Stomach (tissue), 9 donors: ENCODE results near the gene FLRT2. TPM values are rescaled to one million over a fixed set of nuclear protein-coding genes. Genes with fewer than 3 reads are reported as not detected.

Source experiments
- DNase-seq, 2 donors: peaks; one replicate each; pipeline versions ENCODE4 v3.0.0 to v3.0.0-alpha.2; 2013 to 2019
- H3K27ac ChIP-seq, 5 donors: fragments of 200-600 bp in 4 of 5; sonication (generic) in 4 of 5; one replicate each; pipeline ENCODE4 v1.5.1; 2013 to 2019; ENCODE audit warnings: mild to moderate bottlenecking in 1 of 5, moderate library complexity in 1 of 5
- H3K27me3 ChIP-seq, 3 donors: fragments of 200-600 bp; sonication (generic); one replicate each; pipeline ENCODE4 v1.5.1; 2017 to 2019; ENCODE audit warnings: mixed run types in 1 of 3
- H3K36me3 ChIP-seq, 4 donors: fragments of 200-600 bp; sonication (generic); 1 replicate in 3 of 4; 2 replicates in 1 of 4; pipeline ENCODE4 v1.5.1; 2016 to 2019
- H3K4me1 ChIP-seq, 4 donors: fragments of 200-600 bp; sonication (generic); one replicate each; pipeline ENCODE4 v1.5.1; 2016 to 2019
- H3K4me3 ChIP-seq, 4 donors: fragments of 200-600 bp; sonication (generic) in 3 of 4; one replicate each; pipeline ENCODE4 v1.5.1; 2016 to 2019; ENCODE audit warnings: mild to moderate bottlenecking in 1 of 4
- H3K9me3 ChIP-seq, 4 donors: fragments of 200-600 bp; sonication (generic); one replicate each; pipeline ENCODE4 v1.5.1; 2016 to 2019
- EP300 ChIP-seq: sonication (generic); formaldehyde crosslinking; IDR thresholded peaks from one replicate; pipeline ENCODE4 v1.6.1; 2017; ENCODE audit warnings: antibody characterized with exemption
- POLR2A ChIP-seq, 4 donors: fragments of 450-650 bp; IDR thresholded peaks; one replicate each; pipeline ENCODE4 v1.6.1; 2016; ENCODE audit warnings: antibody characterized with exemption in 4 of 4, control low read depth in 2 of 4, mild to moderate bottlenecking in 1 of 4, moderate library complexity in 1 of 4
- POLR2AphosphoS5 ChIP-seq, 3 donors: sonication (generic); formaldehyde crosslinking; IDR thresholded peaks; one replicate each; pipeline ENCODE4 v1.6.1; 2016; ENCODE audit warnings: antibody characterized with exemption in 3 of 3
- WGBS, 5 donors: extraction: QIAGEN DNeasy Blood & Tissue Kit in 3 of 5; methylation state at CpG; one replicate each; pipeline versions ENCODE4 v1.1.5 to v1.1.7; 2013 to 2018; 5-methylcytosine and 5-hydroxymethylcytosine counted together
- intact Hi-C: fragments of 100-400 bp; cut with DNase I; formaldehyde crosslinking; loops from one replicate; pipeline ENCODE4 v1.15.1; 2023; ENCODE audit warnings: low total_unique reads
- polyA plus RNA-seq, 3 donors: library from polyadenylated mRNA; stranded (reverse); fragments of 200-250 nt; gene quantifications; one replicate each; pipeline ENCODE4 v1.2.3, GENCODE V29; 2013
- total RNA-seq, 5 donors: library from RNA; depleted of rRNA; stranded (reverse); fragments of >200 nt; gene quantifications; one replicate each; pipeline versions ENCODE4 v1.1.0 to v1.2.3, GENCODE V29; 2014 to 2016
- TF ChIP-seq, protein P1 (sequence below), 7 experiments: fragments of 450-650 bp in 4 of 7; fragments of 200-600 bp in 3 of 7; sonication (generic) in 3 of 7; IDR thresholded peaks; one replicate each; pipeline ENCODE4 v1.5.1; 2016 to 2019; ENCODE audit warnings: antibody characterized with exemption in 7 of 7, control low read depth in 2 of 7, mild to moderate bottlenecking in 1 of 7
- donor health status: healthy with polysubstance abuse.
- donor health status: Bipolar disorder and iron deficiency.
- donor health status: healthy.

The FLRT2 gene
- total and polyA plus RNA-seq, 8 donors, result 0.45 to 34.1 (median 1.2) TPM

DNA sequence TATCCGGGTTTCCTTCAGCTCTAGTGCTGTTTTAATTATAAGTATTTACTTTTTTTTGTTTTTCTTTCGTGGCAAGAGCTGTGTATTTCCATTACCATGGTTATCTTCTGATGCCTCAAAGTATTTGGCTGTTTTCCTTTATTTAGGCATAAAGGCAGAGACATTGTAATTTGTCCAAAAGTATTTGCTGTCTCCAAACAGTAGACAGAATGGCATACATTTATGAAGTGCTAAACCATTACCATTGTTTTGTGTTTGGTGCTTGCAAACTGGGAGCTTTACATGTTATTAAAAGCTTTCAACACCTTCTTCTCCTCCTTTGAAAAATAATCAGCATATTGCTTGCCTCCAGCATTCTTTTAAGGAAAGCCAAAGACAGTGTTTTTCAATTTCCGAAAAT, 46.3 kb downstream of the FLRT2 start:
- TF ChIP-seq EP300 (no peak), POLR2A (IDR thresholded peaks at IDR 0.05) (no peak), POLR2AphosphoS5 (IDR thresholded peaks at IDR 0.05) (no peak)
- TF ChIP-seq, protein P1, sequence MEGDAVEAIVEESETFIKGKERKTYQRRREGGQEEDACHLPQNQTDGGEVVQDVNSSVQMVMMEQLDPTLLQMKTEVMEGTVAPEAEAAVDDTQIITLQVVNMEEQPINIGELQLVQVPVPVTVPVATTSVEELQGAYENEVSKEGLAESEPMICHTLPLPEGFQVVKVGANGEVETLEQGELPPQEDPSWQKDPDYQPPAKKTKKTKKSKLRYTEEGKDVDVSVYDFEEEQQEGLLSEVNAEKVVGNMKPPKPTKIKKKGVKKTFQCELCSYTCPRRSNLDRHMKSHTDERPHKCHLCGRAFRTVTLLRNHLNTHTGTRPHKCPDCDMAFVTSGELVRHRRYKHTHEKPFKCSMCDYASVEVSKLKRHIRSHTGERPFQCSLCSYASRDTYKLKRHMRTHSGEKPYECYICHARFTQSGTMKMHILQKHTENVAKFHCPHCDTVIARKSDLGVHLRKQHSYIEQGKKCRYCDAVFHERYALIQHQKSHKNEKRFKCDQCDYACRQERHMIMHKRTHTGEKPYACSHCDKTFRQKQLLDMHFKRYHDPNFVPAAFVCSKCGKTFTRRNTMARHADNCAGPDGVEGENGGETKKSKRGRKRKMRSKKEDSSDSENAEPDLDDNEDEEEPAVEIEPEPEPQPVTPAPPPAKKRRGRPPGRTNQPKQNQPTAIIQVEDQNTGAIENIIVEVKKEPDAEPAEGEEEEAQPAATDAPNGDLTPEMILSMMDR (IDR thresholded peaks at IDR 0.05), result no peak
- 53 to 59% (median 57%) methylated on average over 3 of the region's 3 CpGs for WGBS, 5 donors
- intact Hi-C loops, result no loop called here
- Histone ChIP-seq H3K36me3 (no peaks in the 10 kb centered on the region), H3K9me3 (no peaks in the 10 kb centered on the region), H3K27ac (no peak overlapping the region), H3K4me3 (no peak overlapping the region), H3K4me1 (no peaks in the 10 kb centered on the region), H3K27me3 (no peaks in the 10 kb centered on the region)
- no peak for DNase-seq

DNA sequence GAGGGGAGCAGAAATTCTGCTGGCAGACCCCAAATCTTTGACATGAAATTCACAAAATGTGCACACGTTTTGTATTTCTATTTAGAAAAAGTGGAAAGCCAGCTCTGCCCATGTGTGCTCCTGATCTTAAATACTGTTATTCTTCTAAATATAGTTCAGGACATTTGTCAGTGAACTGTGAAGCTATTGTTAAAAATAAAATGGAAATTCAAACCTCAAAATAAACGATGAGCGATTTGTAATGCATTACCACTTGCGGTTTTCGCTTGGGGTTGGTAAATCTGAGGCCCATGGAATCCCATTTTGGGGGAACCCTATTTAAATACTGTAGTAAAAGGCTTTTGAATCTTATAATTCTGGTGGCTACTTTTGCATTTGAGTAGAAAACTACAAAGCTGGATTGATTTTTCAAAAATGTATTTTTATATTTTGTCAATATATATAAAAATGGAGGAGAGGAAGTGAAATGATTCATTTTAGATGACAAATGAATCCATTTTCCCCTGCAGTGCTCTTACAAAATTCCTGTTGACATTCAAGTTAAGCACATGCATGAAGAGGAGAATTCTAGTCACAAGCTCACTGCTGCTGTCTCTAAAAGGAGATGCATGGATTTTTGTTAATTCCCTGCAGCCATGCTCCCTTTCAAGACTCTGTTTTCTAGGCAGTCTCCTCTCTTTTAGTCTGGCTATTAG, 47.1 kb downstream of the FLRT2 start:
- Histone ChIP-seq H3K4me3 (no peak overlapping the region), H3K4me1 (no peaks in the 10 kb centered on the region), H3K9me3 (no peaks in the 10 kb centered on the region), H3K27ac (no peak overlapping the region), H3K36me3 (no peaks in the 10 kb centered on the region), H3K27me3 (no peaks in the 10 kb centered on the region)
- DNase-seq, result no peak
- intact Hi-C loops, result no loop called here
- WGBS, 5 donors, result 65 to 84% (median 80%) methylated on average over 5 of the region's 5 CpGs
- TF ChIP-seq POLR2A (IDR thresholded peaks at IDR 0.05) (no peak), EP300 (no peak), POLR2AphosphoS5 (IDR thresholded peaks at IDR 0.05) (no peak)
- TF ChIP-seq, protein P1 (IDR thresholded peaks at IDR 0.05), result no peak

DNA sequence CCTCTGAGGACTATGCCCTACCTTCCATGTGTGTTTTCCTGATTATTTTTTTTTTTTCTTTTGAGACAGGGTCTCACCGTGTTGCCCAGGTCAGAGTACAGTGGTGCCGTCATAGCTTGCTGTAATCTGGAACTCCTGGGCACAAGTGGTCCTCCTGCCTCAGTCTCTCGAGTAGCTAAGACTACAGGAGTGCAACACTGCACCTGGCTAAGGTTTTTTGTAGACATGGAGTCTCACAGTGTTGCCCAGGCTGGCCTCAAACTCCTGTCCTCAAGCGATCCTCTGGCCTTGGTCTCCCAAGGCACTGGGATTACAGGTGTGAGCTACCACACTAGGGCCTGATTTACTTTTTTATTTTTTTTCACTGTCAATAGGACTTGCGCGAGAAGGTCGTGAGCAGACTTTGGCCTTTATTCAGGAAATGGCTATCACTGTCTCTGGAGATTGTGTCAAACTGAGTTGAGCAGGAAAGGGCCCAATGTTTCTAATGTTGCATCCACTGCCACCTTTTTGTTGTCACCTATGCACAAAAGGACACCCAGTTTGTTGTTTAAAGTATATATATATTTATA, 47.7 kb downstream of the FLRT2 start:
- no peak overlapping the region for H3K4me3 ChIP-seq
- TF ChIP-seq POLR2AphosphoS5 (IDR thresholded peaks at IDR 0.05), result no peak
- no peaks in the 10 kb centered on the region for H3K36me3 ChIP-seq
- no peaks in the 10 kb centered on the region for H3K9me3 ChIP-seq
- DNase-seq, result no peak
- no peaks in the 10 kb centered on the region for H3K4me1 ChIP-seq
- WGBS, 5 donors, result 70 to 94% (median 74%) methylated on average over 7 of the region's 7 CpGs
- H3K27ac ChIP-seq, result no peak overlapping the region
- no peaks in the 10 kb centered on the region for H3K27me3 ChIP-seq
- intact Hi-C loops, result no loop called here

DNA sequence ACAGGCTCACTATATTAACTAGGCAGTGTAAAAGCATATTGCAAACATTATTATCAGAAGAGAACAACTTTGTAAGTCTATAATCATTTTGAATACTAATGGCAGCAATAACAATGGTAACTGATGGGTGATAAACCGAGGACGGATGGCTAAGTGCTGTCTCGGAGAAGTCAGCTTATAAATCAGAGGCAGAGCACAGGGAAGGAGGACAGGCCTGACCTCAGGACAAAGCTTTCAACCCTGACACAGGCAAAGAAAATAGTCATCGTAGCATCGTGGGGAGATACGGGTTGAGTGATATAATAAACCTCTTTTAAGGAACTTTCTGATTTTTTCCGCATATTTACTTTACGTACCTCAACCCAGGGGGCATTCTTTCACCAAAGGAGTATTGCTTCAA, 48.4 kb downstream of the FLRT2 start:
- WGBS, 5 donors, result 83 to 93% (median 90%) methylated on average over 8 of the region's 8 CpGs
- TF ChIP-seq, protein P1 (IDR thresholded peaks at IDR 0.05), result no peak
- no peak for TF ChIP-seq POLR2AphosphoS5 (IDR thresholded peaks at IDR 0.05)
- TF ChIP-seq POLR2A (IDR thresholded peaks at IDR 0.05), result no peak
- TF ChIP-seq EP300, result no peak
- no peaks in the 10 kb centered on the region for H3K27me3 ChIP-seq
- H3K36me3 ChIP-seq, result no peaks in the 10 kb centered on the region
- no peaks in the 10 kb centered on the region for H3K9me3 ChIP-seq
- no peak overlapping the region for H3K27ac ChIP-seq
- intact Hi-C loops, result no loop called here
- H3K4me3 ChIP-seq, result no peak overlapping the region
- H3K4me1 ChIP-seq, result peaks cover 0 to 3% (median 0%) of the 10 kb centered on the region in 4 donors
- no peak for DNase-seq

DNA sequence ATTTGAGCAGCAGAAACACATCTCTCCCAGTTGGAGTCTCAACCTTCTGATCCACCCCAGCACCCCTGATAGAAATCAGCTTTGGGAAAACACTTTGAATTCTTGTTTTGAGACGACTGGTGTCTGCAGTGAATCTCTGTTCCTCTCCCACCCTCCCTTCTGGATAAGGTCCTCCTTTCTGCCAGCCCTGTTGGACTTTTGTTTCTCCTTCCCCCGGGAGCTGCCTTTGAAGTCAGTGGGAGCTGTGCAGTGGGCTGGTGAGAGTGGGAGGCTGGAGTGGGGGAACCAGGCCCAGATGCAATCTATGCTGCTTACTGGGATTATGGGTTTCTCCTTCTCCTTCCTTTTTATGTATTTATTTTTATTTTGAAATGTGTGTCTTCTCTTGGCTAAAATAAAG, 49.0 kb downstream of the FLRT2 start:
- H3K4me3 ChIP-seq, result no peak overlapping the region
- 50 to 75% (median 74%) methylated on average over 2 of the region's 2 CpGs for WGBS, 5 donors
- TF ChIP-seq, protein P1 (IDR thresholded peaks at IDR 0.05), result no peak
- TF ChIP-seq EP300 (no peak), POLR2AphosphoS5 (IDR thresholded peaks at IDR 0.05) (no peak), POLR2A (IDR thresholded peaks at IDR 0.05) (no peak)
- intact Hi-C loops, result no loop called here
- H3K27me3 ChIP-seq, result no peaks in the 10 kb centered on the region
- DNase-seq, result no peak
- H3K4me1 ChIP-seq, result peaks cover 0 to 8% (median 0%) of the 10 kb centered on the region in 4 donors
- H3K27ac ChIP-seq, result no peak overlapping the region
- no peaks in the 10 kb centered on the region for H3K9me3 ChIP-seq
- no peaks in the 10 kb centered on the region for H3K36me3 ChIP-seq
